Measurements from ENCODE around the gene LIPC.

DNA sequence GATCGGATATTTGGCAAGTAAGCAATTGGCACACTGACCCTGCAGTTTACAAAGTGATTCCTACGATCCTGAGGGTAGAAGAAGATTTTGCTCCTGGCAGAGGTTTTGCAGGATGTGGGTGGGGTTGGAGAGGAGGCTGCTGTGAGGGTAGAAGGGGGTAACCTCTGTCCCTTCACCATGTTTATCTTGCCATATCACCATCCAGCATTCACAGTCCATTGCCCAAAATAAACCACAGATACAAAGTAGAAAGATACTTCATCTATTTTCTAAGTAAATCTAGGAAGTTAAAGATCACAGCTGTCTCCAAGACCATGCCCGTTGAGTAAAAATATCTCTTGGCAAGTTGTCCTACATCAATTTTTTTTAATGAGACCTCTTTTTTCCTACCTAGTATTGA, 51.6 kb downstream of the LIPC start:
- TF ChIP-seq, protein P1, sequence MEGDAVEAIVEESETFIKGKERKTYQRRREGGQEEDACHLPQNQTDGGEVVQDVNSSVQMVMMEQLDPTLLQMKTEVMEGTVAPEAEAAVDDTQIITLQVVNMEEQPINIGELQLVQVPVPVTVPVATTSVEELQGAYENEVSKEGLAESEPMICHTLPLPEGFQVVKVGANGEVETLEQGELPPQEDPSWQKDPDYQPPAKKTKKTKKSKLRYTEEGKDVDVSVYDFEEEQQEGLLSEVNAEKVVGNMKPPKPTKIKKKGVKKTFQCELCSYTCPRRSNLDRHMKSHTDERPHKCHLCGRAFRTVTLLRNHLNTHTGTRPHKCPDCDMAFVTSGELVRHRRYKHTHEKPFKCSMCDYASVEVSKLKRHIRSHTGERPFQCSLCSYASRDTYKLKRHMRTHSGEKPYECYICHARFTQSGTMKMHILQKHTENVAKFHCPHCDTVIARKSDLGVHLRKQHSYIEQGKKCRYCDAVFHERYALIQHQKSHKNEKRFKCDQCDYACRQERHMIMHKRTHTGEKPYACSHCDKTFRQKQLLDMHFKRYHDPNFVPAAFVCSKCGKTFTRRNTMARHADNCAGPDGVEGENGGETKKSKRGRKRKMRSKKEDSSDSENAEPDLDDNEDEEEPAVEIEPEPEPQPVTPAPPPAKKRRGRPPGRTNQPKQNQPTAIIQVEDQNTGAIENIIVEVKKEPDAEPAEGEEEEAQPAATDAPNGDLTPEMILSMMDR (IDR thresholded peaks at IDR 0.05) = no peak
- no peak for TF ChIP-seq ZFX (IDR thresholded peaks at IDR 0.05; ENCODE audit: borderline replicate concordance)
